Measurements from ENCODE around the gene COLEC11. TPM values are rescaled to one million over a fixed set of nuclear protein-coding genes. Genes with fewer than 3 reads are reported as not detected.

Gene COLEC11
- polyA plus RNA-seq, 2 of the 4 experiments (the other 2 are of a cell fraction), result 0.30 to 0.97 TPM

GRCh38 chr2:3657881-3658280, 63.0 kb downstream of the COLEC11 start, which contains the start of gene ALLC:
TSS of gene ALLC (plus strand) at chr2:3658200. CDS start at chr2:3671158, 12,958 bp downstream.
- WGBS (ENCODE audit: missing lambda C conversion rate), result 80% methylated on average over 7 of the region's 7 CpGs
- no peak for DNase-seq (ENCODE audit: low read depth in 1 of 2, low spot score in 1 of 2)
- ChIA-PET POLR2A (no interaction called here), CTCF (no interaction called here)
- no peaks in the 10 kb centered on the region for H3K9me3 ChIP-seq
- ATAC-seq, result no peak
- H3K4me3 ChIP-seq, result no peak within 1 kb of the TSS
- no peak within 1 kb of the TSS for H3K4me2 ChIP-seq
- peaks cover 8% of the 10 kb centered on the region; the same call in 2 of the 3 replicates for H3K4me1 ChIP-seq
- no peak for FAIRE-seq
- TF ChIP-seq ZC3H11A (IDR thresholded peaks at IDR 0.05) (no peak), ESRRA (IDR thresholded peaks at IDR 0.05; ENCODE audit: borderline replicate concordance, low read length) (no peak), FOXS1 (CRISPR knock-in tag; IDR thresholded peaks at IDR 0.05) (no peak), KDM5A (IDR thresholded peaks at IDR 0.05) (no peak), ZSCAN20 (CRISPR knock-in tag; IDR thresholded peaks at IDR 0.05) (no peak), ZFP36 (IDR thresholded peaks at IDR 0.05; ENCODE audit: borderline replicate concordance, partially characterized antibody) (no peak), KDM1A (IDR thresholded peaks at IDR 0.05; ENCODE audit: low read depth) (no peak), NR3C1 (IDR thresholded peaks at IDR 0.05) (no peak), PHF8 (IDR thresholded peaks at IDR 0.05; ENCODE audit: borderline replicate concordance, low read depth) (no peak), NPAS2 (CRISPR knock-in tag; IDR thresholded peaks at IDR 0.05; ENCODE audit: borderline replicate concordance) (no peak), PBX3 (IDR thresholded peaks at IDR 0.05) (no peak)
- H3K27ac ChIP-seq, result no peak within 1 kb of the TSS

GRCh38 chr2:3659447-3660432, 64.8 kb downstream of the COLEC11 start:
- no peak for FAIRE-seq
- POLR2A ChIA-PET, result no interaction called here
- peaks cover 8% of the 10 kb centered on the region; the same call in 2 of the 3 replicates for H3K4me1 ChIP-seq

More at GRCh38 chr2:3659447-3660432, 64.8 kb downstream of the COLEC11 start:
- CTCF ChIA-PET, result interaction anchor here (1.0 kb wide), 1 partner anchor 8 kb away, joined by 4 read pairs; no protein-coding TSS in a partner anchor
- Histone ChIP-seq H3K4me3 (no peak overlapping the region), H3K9me3 (no peaks in the 10 kb centered on the region), H3K4me2 (no peak overlapping the region; the same call in 2 of the 3 replicates), H3K27ac (peak overlapping the region in 1 of 2 experiments; percentile 7; a peak in 1 of 6 replicates)
- no peak for TF ChIP-seq CEBPB (IDR thresholded peaks at IDR 0.05)
- no peak for TF ChIP-seq JUN (IDR thresholded peaks at IDR 0.05)
- TF ChIP-seq CTCF (IDR thresholded peaks at IDR 0.05), result no peak
- no peak for TF ChIP-seq RFX5 (IDR thresholded peaks at IDR 0.05)
- no peak for TF ChIP-seq RAD21 (conservative IDR thresholded peaks at IDR 0.05 in 1 of 2, IDR thresholded peaks at IDR 0.05 in 1 of 2)
- TF ChIP-seq, protein P1, sequence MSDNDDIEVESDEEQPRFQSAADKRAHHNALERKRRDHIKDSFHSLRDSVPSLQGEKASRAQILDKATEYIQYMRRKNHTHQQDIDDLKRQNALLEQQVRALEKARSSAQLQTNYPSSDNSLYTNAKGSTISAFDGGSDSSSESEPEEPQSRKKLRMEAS (IDR thresholded peaks at IDR 0.05), result no peak
- no peak for TF ChIP-seq NPAS2 (CRISPR knock-in tag; IDR thresholded peaks at IDR 0.05; ENCODE audit: borderline replicate concordance)
- no peak for TF ChIP-seq SMC3 (IDR thresholded peaks at IDR 0.05)
- no peak for TF ChIP-seq CHD2 (IDR thresholded peaks at IDR 0.05; ENCODE audit: low read length, partially characterized antibody)
- no peak for TF ChIP-seq NFE2L2 (conservative IDR thresholded peaks at IDR 0.05; ENCODE audit: low read length)
- TF ChIP-seq FOSB (CRISPR knock-in tag; IDR thresholded peaks at IDR 0.05), result no peak
- TF ChIP-seq TFCP2L1 (CRISPR knock-in tag; IDR thresholded peaks at IDR 0.05), result no peak
- no peak; a peak in 1 of 6 replicates for ATAC-seq
- 79% methylated on average over 25 of the region's 26 CpGs for WGBS (ENCODE audit: missing lambda C conversion rate)
- no peak for DNase-seq (ENCODE audit: low read depth in 1 of 2, low spot score in 1 of 2)
